ENCODE measurements around the gene TBX10. TPM values are rescaled to one million over a fixed set of nuclear protein-coding genes. Genes with fewer than 3 reads are reported as not detected.

TBX10 gene
- total RNA-seq, 4 donors from 2014 or later = not detected

GRCh38 chr11:67608486-67608885 is 31.1 kb downstream of the TBX10 start:
- Histone ChIP-seq H3K27ac (no peak overlapping the region), H3K4me3 (no peak overlapping the region), H3K4me1 (peaks cover 0 to 24% (median 8%) of the 10 kb centered on the region in 4 donors), H3K27me3 (no peaks in the 10 kb centered on the region), H3K9me3 (no peaks in the 10 kb centered on the region), H3K36me3 (peaks cover 0 to 50% (median 9%) of the 10 kb centered on the region in 3 donors)
- TF ChIP-seq POLR2A (IDR thresholded peaks at IDR 0.05) = no peak
- no peak for TF ChIP-seq EP300 (IDR thresholded peaks at IDR 0.05)
- no peak for TF ChIP-seq CTCF (IDR thresholded peaks at IDR 0.05)
- WGBS, 2 donors = 90 to 93% methylated on average over 8 of the region's 8 CpGs
- DNase-seq (ENCODE audit: low spot score in 2 of 2) = no peak

DNA sequence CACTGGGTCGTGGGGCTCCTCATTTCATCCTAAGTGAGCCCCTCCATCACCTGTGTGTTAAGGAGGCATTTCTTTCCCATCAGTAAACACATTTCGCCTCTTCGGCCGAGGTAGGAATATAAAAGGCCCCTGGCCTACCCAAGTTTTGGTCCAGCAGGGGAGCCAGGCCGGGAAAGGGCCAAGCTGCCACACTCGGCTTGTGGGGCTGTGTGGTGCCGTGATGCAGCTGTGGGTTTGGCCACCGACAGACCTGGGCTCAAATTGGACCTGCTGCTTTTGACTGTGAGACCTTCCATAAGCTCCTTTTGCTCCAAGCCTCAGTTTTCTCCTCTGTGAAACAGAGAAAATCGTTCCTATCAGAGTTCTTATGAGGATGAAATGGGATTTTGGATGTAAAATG is 32.1 kb downstream of the TBX10 start:
- Histone ChIP-seq H3K4me3 (peak overlapping the region; percentile 86 to 100 (median 92)), H3K27me3 (no peaks in the 10 kb centered on the region), H3K4me1 (peaks cover 0 to 24% (median 8%) of the 10 kb centered on the region in 4 donors), H3K36me3 (peaks cover 0 to 40% (median 9%) of the 10 kb centered on the region in 3 donors), H3K27ac (peak overlapping the region; percentile 77 to 97 (median 85)), H3K9me3 (no peaks in the 10 kb centered on the region)
- TF ChIP-seq EP300 (IDR thresholded peaks at IDR 0.05) = no peak
- no peak for TF ChIP-seq POLR2A (IDR thresholded peaks at IDR 0.05)
- no peak for TF ChIP-seq CTCF (IDR thresholded peaks at IDR 0.05)
- no peak for DNase-seq (ENCODE audit: low spot score in 2 of 2)
- WGBS, 2 donors = 53 to 58% methylated on average over 9 of the region's 9 CpGs

GRCh38 chr11:67606492-67607295 is 32.9 kb downstream of the TBX10 start, which contains the start of gene NDUFV1:
NDUFV1 (plus strand) TSS chr11:67606936; CDS start chr11:67607005, 69 bp downstream.
- Histone ChIP-seq H3K4me1 (peaks cover 0 to 24% (median 8%) of the 10 kb centered on the region in 4 donors), H3K27ac (peak within 1 kb of the TSS; percentile 77 to 97 (median 85)), H3K36me3 (peaks cover 0 to 32% (median 9%) of the 10 kb centered on the region in 3 donors), H3K9me3 (no peaks in the 10 kb centered on the region), H3K27me3 (peaks cover 0 to 5% of the 10 kb centered on the region in 2 donors), H3K4me3 (peak within 1 kb of the TSS; percentile 86 to 100 (median 92))
- DNase-seq (ENCODE audit: low spot score in 2 of 2) = peak; percentile 95 to 96
- 0 to 1% methylated on average over 42 to 61 of the region's 69 CpGs for WGBS, 2 donors
- TF ChIP-seq POLR2A (IDR thresholded peaks at IDR 0.05) (peak; percentile 29 to 52), CTCF (IDR thresholded peaks at IDR 0.05) (peak; percentile 67 to 97 (median 87)), EP300 (IDR thresholded peaks at IDR 0.05) (peak; percentile 95 to 96)

DNA sequence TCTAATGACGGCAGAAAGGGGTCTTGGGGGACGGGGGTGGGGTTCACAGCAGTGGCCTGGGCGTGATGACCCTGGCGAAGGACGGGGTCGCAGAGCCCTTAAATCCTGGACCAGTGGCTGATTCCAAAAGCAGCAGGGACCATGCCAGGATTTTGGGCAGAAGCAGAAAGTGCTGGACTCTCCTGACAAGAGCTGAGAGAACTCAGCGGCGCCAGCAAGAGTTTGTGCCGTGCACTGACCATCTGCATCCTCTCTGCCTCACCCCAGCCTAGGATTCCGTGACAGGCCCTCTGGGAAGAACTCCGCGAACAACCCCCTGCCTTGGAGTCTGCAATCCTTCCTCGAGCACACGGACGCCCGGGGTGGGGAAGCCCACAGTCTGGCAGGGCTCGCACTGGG is 33.5 kb downstream of the TBX10 start:
- 34 to 66% methylated on average over 6 to 17 of the region's 17 CpGs for WGBS, 2 donors
- H3K4me3 ChIP-seq = peak overlapping the region; percentile 86 to 100 (median 92)
- no peaks in the 10 kb centered on the region for H3K9me3 ChIP-seq
- H3K4me1 ChIP-seq = peaks cover 0 to 24% (median 8%) of the 10 kb centered on the region in 4 donors
- no peak for TF ChIP-seq EP300 (IDR thresholded peaks at IDR 0.05)
- TF ChIP-seq POLR2A (IDR thresholded peaks at IDR 0.05) = no peak
- no peak for TF ChIP-seq CTCF (IDR thresholded peaks at IDR 0.05)
- peaks cover 0 to 26% (median 9%) of the 10 kb centered on the region in 3 donors for H3K36me3 ChIP-seq
- no peak for DNase-seq (ENCODE audit: low spot score in 2 of 2)
- H3K27me3 ChIP-seq = peaks cover 0 to 7% of the 10 kb centered on the region in 2 donors
- H3K27ac ChIP-seq = peak overlapping the region in 3 of 4 donors; percentile 31 to 97 (median 89)

Data from tibial nerve (tissue), 4 donors.